ENCODE data around the gene PRDM7. TPM values are rescaled to one million over a fixed set of nuclear protein-coding genes. Genes with fewer than 3 reads are reported as not detected.
A peak's percentile ranks its signal among the peaks of the same experiment; 100 is the strongest.

PRDM7 gene
- polyA plus RNA-seq, 3 donors from 2014 or later: not detected

DNA sequence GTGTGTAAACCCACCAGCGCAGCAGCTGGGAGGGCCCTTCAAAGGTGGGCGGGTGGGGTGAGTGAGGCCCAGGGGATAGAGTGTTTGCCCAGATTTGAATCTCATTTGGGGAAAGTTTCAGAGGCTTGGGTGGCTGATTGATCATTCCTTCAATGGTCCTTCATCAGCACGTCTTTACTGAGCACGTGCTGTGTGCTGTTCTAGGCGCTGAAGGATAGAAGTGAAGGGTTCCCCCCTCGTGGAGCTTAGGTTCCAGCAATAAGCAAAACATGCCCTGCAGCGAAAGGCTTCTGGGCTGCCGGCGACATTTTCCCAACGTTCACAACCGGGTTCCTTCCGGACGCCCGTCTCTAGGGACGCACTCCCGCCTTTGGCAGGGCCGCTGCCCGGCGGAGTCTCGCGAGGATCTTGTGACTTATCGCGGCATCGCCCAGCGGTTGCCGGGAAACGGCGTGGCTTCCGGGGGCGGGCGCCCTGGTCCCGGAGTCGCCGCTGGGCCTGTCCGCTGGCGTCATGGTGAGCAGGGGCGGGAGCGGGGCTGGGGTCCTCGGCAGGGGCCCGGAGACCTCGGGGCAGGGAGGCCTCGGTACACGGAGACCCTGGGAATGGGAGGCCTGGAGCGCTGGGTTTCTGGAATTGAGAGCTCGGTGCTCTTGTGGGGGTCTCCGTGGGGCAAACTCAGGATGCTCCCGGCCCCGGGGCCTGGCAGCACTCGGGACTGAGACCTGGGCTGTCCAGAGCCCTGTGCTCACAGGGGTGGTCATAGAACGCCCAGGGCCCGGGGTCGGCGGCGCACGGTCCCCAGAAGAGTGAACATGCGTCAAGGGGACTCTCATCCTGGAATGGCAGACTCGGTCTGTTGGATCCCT is 54.7 kb downstream of the PRDM7 start:
- Mint-ChIP-seq H3K9me3 (peaks cover 0 to 2% (median 0%) of the 10 kb centered on the region in 6 donors), H3K36me3 (no peaks in the 10 kb centered on the region), H3K27me3 (ENCODE audit: low read depth in 3 of 3) (peaks cover 5 to 9% (median 6%) of the 10 kb centered on the region in 3 donors), H3K27ac (peak overlapping the region in 4 of 6 donors; percentile 4 to 76 (median 38)), H3K4me1 (peaks cover 27 to 41% of the 10 kb centered on the region in 2 donors), H3K4me3 (peak overlapping the region; percentile 76 to 83 (median 83))
- DNase-seq: peak; percentile 75 to 80 (median 79)

DNA sequence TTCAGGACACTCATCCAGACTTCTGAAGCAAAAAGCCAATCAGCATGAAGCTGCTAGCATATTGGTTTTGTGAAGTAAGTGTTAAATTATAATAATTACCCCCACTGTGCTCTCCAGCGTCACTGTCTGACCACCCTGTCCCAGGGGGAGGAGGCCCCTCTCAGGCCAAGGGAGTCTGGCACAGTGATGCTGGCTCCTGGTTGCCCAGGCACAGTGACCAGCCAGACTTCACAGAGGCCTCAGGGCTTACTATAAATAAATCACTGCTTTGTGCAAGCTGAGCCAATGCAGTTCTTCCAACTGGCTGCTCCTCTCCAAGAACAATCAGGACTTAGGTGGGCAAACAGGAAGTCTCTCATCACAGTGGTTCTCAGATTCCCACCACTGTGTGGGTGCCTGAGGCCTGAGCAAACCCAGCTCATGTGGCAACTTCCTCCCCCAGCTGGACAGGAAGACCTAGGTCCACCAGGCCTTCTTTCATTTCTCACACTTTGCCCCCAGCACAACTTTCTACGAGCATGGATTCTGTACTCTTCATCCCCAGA is 56.2 kb downstream of the PRDM7 start:
- Mint-ChIP-seq H3K4me3 (peak overlapping the region in 4 of 5 donors; percentile 24 to 83 (median 50)), H3K9me3 (peaks cover 0 to 2% (median 0%) of the 10 kb centered on the region in 6 donors), H3K4me1 (peaks cover 20 to 33% of the 10 kb centered on the region in 2 donors), H3K36me3 (no peaks in the 10 kb centered on the region), H3K27me3 (ENCODE audit: low read depth in 3 of 3) (peaks cover 6 to 9% (median 6%) of the 10 kb centered on the region in 3 donors), H3K27ac (peak overlapping the region in 1 of 6 donors; percentile 19)
- DNase-seq: no peak

DNA sequence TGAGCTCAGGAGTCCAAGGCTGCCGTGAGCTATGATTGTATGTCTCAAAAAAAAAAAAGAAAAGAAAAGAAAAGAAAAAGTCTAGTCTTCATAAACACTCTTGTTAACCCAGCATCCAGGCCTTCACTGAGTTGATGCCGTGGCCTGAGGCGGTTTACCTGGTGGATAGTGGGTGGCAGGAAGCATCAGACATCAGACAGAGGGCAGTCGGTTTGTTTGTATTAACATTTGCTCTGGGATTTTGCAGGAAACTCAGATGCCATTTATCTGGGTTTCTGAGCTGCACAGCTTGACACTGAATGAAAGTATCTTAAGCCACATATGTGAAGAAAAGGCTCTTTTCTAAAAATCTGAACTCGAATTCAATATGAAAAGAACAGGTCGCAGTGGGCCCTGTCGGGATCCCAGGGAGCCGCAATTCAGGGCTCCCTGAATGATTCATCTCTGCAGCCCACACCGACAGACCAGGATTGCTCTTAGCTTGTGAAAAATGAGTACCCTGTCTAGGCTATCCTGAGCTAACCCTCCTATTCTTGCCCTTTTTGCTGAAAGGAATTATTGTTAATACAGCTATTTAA is 56.8 kb downstream of the PRDM7 start:
- Mint-ChIP-seq H3K27ac (peak overlapping the region in 1 of 6 donors; percentile 14), H3K4me1 (peaks cover 19 to 31% of the 10 kb centered on the region in 2 donors), H3K27me3 (ENCODE audit: low read depth in 3 of 3) (peaks cover 6 to 9% (median 6%) of the 10 kb centered on the region in 3 donors), H3K9me3 (peaks cover 0 to 2% (median 0%) of the 10 kb centered on the region in 6 donors), H3K4me3 (peak overlapping the region; percentile 73 to 86 (median 81)), H3K36me3 (no peaks in the 10 kb centered on the region)
- no peak for DNase-seq

DNA sequence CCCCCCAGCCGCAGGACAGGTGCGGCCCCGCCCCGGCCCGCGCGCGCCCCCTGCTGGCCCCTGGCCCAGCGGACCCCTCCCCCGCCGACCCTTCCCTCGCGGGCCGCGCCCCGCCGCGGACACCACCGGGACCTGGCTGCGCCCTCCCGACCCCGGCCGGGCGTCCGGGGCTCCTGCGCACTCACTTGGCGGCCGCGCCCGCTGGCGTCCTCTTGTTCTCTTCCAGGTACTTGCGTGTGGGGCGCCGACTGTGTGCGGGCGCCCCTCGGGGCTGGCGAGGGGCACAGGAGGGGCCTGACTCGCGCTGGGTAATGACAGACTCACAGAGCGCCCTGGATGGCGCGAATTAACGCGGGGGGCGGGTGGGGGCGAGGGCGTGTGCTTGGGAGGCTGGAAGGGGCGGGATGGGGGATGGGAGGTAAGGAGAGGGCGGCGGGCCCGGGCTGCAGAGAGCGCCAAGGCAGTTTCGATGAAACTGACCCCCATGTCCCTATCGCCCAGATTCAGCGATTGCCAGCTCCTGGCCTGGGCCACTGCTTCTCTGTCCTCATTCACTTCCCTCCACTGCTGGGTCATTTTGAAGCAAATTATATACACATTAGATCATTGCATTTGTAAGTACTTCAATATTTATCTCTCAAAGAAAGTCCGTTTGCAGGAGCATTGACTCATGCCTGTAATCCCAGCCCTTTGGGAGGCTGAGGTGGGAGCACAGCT is 57.4 kb downstream of the PRDM7 start:
- Mint-ChIP-seq H3K9me3 (peaks cover 0 to 2% (median 0%) of the 10 kb centered on the region in 6 donors), H3K4me1 (peaks cover 19 to 31% of the 10 kb centered on the region in 2 donors), H3K27me3 (ENCODE audit: low read depth in 3 of 3) (peaks cover 9 to 14% (median 11%) of the 10 kb centered on the region in 3 donors), H3K36me3 (no peaks in the 10 kb centered on the region), H3K27ac (peak overlapping the region in 1 of 6 donors; percentile 14), H3K4me3 (peak overlapping the region; percentile 73 to 86 (median 81))
- DNase-seq: no peak

DNA sequence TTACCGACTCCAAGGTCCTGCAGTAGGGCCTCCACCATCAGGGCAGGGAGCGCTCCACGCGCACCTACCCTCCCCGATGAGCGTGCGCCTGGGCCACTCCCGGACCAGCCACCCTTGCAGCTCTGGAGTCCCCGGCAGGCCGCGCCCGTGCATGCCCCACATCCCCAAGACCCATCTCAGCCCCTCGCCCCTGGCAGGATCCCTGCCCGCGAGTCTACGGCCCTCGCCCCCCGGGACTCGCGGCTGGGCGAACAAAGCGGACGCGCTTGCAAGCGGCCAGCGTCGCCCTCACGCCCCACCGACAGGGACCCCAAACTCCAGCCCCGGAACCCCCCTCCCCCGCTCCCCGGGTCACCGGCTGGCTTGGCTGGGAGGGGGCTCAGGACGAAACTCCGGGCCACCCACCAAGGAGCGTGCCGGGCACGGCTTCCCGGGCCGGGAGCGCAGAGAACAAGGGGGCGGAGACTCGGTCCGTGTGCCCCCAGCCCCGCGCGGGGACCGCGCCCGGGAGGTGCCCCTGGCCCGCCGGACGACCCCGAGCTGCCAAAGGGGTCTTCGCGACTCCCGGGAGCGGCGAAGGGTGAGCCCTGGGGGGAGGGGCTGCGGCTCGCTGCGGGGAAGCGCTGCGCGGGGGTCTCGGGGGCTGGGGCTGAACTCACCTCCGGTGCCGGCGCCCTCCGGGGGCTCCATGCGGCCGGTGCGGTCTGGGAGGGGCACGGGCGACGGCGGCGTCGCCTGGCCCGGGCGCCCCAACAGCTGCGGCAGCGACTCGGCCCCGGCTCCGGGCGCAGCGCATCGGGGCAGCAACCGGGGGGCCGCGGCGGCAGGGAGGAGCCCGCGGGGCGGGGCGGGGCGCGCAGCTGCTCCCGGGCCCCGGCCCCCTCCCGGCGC is 58.2 kb downstream of the PRDM7 start, which contains the start of gene DBNDD1:
Gene DBNDD1, minus strand, starts transcription at position 805 of the 891 bp plus-strand sequence. Its CDS starts 115 bp downstream, at position 690.
- peak within 1 kb of the TSS in 1 of 6 donors; percentile 14 for H3K27ac Mint-ChIP-seq
- no peak for DNase-seq
- peaks cover 9 to 14% (median 11%) of the 10 kb centered on the region in 3 donors for H3K27me3 Mint-ChIP-seq (ENCODE audit: low read depth in 3 of 3)
- H3K4me1 Mint-ChIP-seq: peaks cover 14 to 24% of the 10 kb centered on the region in 2 donors
- H3K9me3 Mint-ChIP-seq: peaks cover 0 to 2% (median 0%) of the 10 kb centered on the region in 6 donors
- H3K4me3 Mint-ChIP-seq: peak within 1 kb of the TSS; percentile 73 to 86 (median 81)
- H3K36me3 Mint-ChIP-seq: no peaks in the 10 kb centered on the region

DNA sequence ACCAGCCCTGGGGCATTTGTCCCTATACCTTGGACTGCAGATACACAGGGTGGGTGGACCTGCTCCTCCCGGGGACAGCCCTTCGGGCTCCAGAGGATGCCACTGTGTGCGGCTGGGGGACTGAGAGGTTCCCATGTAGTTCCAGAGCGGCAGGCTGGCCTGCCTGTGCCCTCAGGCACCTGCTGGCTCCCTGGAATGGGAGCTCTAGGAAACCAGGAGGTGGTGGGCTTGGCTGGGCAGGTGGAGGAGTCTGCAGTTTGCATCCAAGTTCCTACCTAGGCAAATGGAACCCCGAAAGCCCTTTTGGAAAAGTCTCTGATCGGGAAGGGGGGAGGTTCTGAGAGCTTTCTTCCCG is 58.9 kb downstream of the PRDM7 start:
- Mint-ChIP-seq H3K27me3 (ENCODE audit: low read depth in 3 of 3) (peaks cover 9 to 14% (median 11%) of the 10 kb centered on the region in 3 donors), H3K4me1 (peaks cover 14 to 24% of the 10 kb centered on the region in 2 donors), H3K36me3 (no peaks in the 10 kb centered on the region), H3K27ac (no peak overlapping the region), H3K4me3 (peak overlapping the region in 4 of 5 donors; percentile 32 to 64 (median 42)), H3K9me3 (peaks cover 0 to 2% (median 0%) of the 10 kb centered on the region in 6 donors)
- DNase-seq: no peak

DNA sequence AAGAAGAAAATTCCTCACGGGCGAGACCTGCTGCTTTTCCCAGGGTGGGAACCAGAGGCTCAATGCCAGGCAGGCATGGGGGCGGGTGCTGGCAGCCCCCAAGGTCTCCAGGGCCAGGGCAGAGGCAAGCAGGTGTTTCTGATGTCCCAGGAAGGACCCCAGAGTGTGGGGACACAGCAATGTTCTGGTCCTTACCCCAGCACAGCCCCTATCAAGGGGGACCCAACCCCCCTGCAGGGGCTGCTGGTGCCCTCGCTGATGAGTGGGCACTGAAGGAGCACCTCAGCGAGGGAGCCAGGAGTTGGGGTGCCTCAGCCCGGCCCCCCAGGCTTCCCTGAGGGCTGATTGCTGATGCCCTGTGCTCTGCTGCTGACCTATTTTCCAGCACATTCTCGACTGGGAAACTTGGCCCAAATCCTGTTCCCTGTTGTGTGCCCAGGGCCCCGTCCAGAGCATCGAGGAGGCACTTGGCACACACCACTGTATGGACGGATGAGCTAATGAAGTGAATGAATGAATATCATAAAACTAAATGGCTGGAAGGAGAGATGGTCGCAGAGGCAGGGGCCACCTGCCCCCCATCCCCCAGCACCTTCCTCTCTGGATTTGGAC is 60.7 kb downstream of the PRDM7 start:
- H3K9me3 Mint-ChIP-seq: no peaks in the 10 kb centered on the region
- peaks cover 6 to 14% of the 10 kb centered on the region in 2 donors for H3K4me1 Mint-ChIP-seq
- DNase-seq: no peak
- H3K27ac Mint-ChIP-seq: no peak overlapping the region
- H3K4me3 Mint-ChIP-seq: no peak overlapping the region
- peaks cover 11 to 15% (median 12%) of the 10 kb centered on the region in 3 donors for H3K27me3 Mint-ChIP-seq (ENCODE audit: low read depth in 3 of 3)
- no peaks in the 10 kb centered on the region for H3K36me3 Mint-ChIP-seq

DNA sequence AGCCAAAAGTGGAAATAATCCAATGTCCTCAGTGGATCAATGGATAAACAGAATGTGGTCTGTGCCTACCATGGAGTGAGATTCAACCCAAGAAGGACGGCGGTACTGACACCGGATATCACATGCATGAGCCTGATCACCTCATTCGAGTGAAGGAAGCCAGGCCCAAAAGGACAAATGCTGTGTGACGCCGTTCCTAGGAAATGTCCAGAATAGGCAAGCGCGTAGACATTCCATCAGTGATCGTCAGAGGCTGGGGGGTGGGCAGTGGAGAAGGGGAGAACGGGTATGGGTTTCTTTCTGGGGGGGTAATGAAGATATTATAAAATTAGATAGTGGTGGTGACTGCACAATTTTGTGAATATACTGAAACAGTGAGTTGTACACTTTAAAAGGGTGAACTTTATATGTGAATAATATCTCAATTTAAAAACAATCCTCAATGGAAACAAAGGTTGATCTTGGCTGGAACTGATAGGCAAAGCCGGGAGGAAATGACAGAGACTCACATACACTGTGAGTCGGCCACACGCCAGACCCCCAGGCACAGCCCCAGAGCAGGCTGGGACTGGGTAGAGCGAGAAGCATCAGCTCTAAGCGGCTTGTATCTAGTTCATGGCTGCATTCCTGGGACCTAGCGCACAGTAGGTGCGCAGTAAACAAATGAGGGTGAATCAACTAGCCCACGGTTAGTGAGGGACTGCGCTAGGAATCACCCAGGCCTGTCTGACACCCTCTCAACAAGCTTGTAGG is 61.4 kb downstream of the PRDM7 start:
- H3K27me3 Mint-ChIP-seq (ENCODE audit: low read depth in 3 of 3): peaks cover 11 to 15% (median 15%) of the 10 kb centered on the region in 3 donors
- H3K27ac Mint-ChIP-seq: no peak overlapping the region
- no peaks in the 10 kb centered on the region for H3K9me3 Mint-ChIP-seq
- H3K4me3 Mint-ChIP-seq: no peak overlapping the region
- H3K4me1 Mint-ChIP-seq: peaks cover 6 to 7% of the 10 kb centered on the region in 2 donors
- DNase-seq: no peak
- H3K36me3 Mint-ChIP-seq: no peaks in the 10 kb centered on the region

DNA sequence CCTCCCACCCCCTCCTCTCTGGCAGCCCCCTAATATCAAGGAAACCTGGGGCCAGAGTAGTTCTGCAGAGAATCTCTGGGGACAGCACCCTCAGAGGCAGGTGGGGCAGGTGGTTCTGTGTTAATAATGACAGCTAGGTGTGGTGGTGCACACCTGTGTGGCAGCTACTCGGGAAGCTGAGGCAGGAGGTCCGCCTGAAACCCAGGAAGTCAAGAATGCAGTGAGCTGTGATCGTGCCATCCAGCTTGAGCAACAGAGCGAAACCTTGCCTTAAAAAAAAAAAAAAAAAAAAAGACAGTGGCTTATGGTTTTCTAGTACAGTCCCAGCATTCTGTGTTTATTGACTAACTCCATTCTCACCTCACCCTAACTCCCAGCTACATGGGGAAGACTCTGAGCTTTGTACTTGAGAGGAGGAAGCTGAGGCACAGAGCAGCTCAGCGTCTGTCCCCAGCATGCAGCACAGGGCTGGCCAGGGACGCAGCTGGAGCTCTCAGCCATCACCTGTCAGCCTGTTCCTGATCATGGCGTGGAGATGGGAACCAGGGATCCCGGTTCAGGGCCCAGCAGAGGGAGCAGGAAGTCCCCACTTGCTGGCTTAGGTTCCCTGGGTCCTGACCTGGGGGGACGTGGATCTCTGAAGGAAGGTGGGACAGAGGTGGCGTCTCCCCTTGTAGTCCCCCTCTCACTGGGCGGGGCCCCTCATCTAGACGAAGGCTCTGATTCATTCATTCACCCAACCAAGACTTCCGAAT is 64.0 kb downstream of the PRDM7 start:
- H3K4me1 Mint-ChIP-seq: peaks cover 14 to 16% of the 10 kb centered on the region in 2 donors
- no peaks in the 10 kb centered on the region for H3K9me3 Mint-ChIP-seq
- DNase-seq: no peak
- no peak overlapping the region for H3K4me3 Mint-ChIP-seq
- H3K36me3 Mint-ChIP-seq: no peaks in the 10 kb centered on the region
- no peak overlapping the region for H3K27ac Mint-ChIP-seq
- H3K27me3 Mint-ChIP-seq (ENCODE audit: low read depth in 3 of 3): peaks cover 9 to 13% (median 10%) of the 10 kb centered on the region in 3 donors

DNA sequence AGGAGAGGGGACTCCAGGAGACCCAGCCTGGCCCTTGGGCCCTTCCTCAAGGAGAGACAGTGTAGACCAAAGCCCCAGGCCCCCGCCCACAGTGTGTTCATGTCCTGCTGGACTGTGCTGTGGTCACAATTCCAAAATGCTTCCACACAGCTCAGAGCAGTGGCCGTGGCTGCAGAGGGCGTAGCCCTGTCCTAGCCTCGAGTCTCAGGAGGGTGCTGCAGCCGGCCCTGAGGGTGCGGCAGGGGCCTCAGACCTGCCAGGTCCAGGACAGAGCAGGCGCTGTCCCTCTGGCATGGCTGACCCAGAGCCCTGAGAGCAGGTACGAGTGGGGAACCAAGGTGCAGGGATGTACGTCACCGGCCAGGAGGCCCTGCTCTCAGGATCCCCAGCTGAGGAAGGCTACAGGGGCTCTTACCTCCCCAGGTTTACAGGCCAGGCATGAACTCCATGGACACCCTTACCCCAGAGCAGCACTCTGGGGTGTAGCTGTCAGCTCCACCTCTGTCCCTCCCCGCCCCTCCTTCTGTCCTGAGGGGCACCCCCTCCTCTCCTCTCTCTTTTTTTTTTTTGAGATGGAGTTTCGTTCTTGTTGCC is 65.1 kb downstream of the PRDM7 start:
- H3K27me3 Mint-ChIP-seq (ENCODE audit: low read depth in 3 of 3): peaks cover 8 to 14% (median 9%) of the 10 kb centered on the region in 3 donors
- no peaks in the 10 kb centered on the region for H3K36me3 Mint-ChIP-seq
- H3K9me3 Mint-ChIP-seq: no peaks in the 10 kb centered on the region
- DNase-seq: no peak
- H3K4me1 Mint-ChIP-seq: peaks cover 14 to 16% of the 10 kb centered on the region in 2 donors
- H3K4me3 Mint-ChIP-seq: no peak overlapping the region
- H3K27ac Mint-ChIP-seq: no peak overlapping the region

DNA sequence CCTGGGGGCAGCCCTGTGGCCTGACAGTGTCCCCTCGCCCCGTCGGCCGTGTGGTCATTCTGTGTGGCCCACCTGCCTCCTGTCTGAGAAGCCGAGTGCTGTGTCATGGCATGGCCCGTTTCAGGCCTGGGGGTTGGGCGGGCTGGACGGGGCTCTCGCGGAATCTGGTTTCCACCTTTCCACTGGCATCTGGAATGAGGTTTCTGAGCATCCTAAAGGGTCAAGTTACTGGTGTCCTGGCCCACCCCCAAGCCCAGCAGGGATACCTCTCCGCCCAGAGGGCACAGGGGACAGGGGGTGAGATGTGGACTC is 65.7 kb downstream of the PRDM7 start:
- Mint-ChIP-seq H3K27ac (no peak overlapping the region), H3K36me3 (no peaks in the 10 kb centered on the region), H3K4me1 (peaks cover 14 to 16% of the 10 kb centered on the region in 2 donors), H3K9me3 (no peaks in the 10 kb centered on the region), H3K4me3 (no peak overlapping the region), H3K27me3 (ENCODE audit: low read depth in 3 of 3) (peaks cover 8 to 14% (median 9%) of the 10 kb centered on the region in 3 donors)
- DNase-seq: no peak
